Endometrial microvascular endothelial cells (primary cell): ENCODE measurements around the gene SLC25A39. TPM values are rescaled to one million over a fixed set of nuclear protein-coding genes. Genes with fewer than 3 reads are reported as not detected.
"Not testable (repeated sequence)": the region's sequence is repeated elsewhere in the genome, so short reads cannot be mapped to it uniquely, and the experiment has no call there.

ENCODE experiments used
- in situ Hi-C: cut with HindIII; loops from 2 replicates; pipeline ENCODE4 v1.10.0; 2017; ENCODE audit warnings: low sequenced_read_pairs, low pct_unique_long_range_greater_than_20kb; ENCODE audit errors: inconsistent ontology term
- total RNA-seq: library from RNA; depleted of rRNA; stranded (reverse); fragments of >200 nt; gene quantifications from one replicate; pipeline ENCODE4 v1.2.3, GENCODE V29; 2015; ENCODE audit errors: inconsistent ontology term

The SLC25A39 gene
- total RNA-seq, 1 donor from 2014 or later: 149 TPM

DNA sequence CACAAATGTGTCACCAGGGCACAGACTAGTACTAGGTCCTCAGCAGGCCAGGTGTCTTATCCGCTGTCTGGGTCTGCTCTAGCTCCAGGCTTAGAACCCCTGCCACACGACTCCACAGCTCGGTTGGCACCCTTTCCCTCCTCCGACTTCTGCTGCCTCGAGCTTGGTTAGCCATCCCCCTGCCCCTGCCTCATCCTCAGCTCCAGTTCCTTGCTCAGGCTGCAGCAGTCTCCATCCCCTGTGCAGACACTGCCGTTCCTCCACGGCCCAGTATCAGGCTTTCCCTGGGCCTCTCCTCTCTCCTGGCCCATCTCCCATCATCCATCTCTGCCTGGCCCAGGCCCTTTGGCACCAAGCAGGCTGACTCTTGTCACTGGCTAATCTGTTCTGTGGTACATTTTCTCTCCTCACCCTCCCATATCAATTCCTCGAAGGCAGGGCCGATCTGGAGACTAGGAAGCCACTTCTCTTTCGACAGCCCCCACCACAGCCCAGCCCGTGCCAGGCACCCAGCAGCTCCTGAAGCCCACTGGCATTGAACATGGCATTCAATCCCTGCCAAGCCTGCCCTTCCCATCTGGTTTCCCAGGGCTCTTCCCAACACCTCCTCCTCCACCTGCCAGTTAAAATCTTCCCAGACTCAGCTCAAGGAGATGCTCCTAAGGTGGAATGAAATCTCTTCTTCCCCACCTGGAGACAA lies 19.0 kb upstream of the SLC25A39 start:
- in situ Hi-C loops: no loop called here

DNA sequence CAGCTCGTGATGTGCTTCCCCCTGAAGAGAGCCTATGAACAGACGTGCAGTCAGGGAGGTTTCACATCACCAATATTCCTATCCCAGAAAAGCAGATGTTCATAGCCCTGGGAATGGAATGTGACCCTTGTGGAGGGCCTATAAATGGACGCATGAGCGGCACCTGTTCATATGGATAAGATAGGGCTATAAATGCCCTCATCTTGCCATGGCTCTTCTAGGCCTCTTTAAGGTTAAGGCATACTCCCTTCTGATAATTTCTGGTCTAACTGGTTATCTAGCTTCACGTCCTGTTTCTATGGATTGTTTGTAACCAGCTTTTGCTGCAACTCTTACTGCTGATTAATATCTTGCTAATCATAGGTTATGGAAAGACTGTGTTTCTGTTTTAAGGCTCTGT lies 15.9 kb upstream of the SLC25A39 start:
- in situ Hi-C loops: not testable (repeated sequence)

DNA sequence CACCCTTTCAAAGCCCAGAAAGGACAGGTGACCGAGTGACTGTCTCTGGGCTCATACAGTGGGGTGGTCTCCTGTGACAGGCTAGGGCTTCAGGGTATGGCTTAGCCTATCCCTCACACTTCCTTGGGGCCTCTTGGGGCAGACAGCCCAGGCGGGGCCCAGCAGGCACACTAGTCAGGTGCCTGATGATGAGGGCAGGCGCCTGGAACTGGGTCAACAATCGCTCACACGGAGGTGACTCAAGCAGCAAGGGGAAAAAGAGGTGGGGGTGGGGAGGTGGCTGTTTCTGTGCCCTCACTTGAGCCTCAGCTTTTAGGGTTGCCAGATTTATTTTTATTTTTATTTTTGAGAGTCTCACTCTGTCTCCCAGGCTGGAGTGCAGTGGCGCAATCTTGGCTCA lies 14.1 kb upstream of the SLC25A39 start:
- in situ Hi-C loops: no loop called here

DNA sequence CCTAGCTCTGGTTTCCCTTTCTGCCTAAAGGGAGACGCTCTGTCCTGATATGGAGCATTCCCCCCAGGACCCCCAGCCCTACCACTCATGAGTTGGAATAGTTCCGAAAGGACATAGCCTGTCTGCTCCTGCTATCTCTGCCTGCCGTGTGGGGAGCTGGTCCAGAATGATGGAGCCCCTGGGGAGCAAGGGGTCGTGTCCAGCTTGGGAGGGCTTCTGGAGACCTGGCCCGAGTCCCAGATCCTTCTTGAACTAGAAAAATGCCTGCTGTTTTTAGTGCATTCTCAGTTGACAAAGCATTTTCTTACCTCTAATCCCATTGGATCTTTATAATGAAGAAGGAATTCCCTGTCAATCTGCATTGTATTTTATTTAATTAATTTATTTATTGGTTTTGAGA lies 11.3 kb upstream of the SLC25A39 start:
- in situ Hi-C loops: no loop called here

DNA sequence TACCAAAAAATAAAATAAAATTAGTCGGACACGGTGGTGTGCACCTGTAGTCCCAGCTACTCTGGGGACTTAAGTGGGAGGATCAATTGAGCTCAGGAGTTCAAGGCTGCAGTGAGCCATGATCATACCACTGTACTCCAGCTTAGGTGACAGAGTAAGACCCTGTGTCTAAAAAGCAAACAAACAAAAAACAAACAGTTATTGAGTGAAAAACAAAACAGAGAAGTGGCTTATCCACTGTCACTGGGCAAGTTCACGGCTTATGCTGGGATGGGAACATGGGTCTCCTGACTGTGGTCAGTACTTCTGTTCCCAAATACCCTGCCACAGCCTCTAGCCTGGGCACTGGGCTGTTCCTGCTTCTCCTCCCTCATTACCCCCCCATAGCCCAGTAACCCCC lies 10.9 kb upstream of the SLC25A39 start:
- in situ Hi-C loops: no loop called here

DNA sequence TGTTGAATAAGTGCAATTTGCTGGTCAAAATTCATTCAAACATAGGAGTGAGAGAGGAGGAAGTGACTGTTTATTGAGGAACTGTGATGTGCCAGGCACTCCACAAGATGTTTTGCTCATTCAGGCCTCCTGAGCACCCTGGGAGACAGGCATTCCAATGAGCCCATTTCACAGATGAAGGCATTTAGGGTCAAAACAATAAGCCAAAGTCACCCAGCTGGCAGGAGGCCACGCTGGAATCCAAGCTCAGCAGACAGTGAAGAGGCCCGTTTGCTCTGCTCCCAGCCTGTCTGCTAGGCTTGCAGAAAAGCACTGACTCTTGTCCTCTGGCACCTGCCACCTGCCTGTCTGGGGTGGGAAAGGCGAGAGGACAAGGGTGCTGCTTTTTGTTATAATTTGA lies 10.1 kb upstream of the SLC25A39 start:
- in situ Hi-C loops: no loop called here

DNA sequence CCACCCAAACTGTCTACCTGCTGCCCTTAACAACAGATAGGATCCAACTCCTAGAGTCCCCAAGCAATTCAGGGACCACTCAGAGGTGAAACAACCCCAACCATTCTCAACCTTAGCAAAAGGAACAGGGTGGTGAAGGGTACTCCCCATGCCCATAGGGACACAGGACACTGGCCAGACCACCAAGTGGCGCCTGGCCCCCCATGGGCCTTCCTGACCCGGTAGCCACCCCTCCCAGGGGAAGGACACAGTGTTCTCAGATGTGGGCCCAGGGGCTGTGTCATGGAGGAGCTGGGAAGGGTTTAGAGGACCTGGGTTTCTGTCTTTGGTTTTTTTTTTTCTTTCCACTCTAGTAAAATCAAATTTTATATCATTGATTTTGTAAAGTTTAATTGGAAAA lies 9.7 kb upstream of the SLC25A39 start:
- in situ Hi-C loops: no loop called here

DNA sequence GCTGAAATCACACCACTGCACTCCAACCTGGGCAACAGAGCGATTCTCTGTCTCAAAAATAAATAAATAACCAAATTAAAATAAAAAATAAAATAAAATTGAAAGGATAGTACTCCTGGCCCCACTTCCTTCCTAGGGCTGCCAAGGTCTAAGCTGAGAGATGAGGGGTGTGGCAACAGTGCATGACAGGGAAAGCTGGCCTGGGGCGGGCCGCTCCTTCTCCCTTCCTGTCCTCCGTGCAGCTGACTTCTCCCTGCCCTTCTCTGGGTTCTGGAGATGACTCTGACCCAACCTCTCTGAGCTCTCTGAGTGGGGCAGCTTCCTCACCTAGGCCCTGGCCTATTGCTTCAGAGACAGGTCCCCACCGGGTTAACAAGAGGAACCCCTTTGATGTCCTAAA lies 8.7 kb upstream of the SLC25A39 start:
- in situ Hi-C loops: no loop called here

DNA sequence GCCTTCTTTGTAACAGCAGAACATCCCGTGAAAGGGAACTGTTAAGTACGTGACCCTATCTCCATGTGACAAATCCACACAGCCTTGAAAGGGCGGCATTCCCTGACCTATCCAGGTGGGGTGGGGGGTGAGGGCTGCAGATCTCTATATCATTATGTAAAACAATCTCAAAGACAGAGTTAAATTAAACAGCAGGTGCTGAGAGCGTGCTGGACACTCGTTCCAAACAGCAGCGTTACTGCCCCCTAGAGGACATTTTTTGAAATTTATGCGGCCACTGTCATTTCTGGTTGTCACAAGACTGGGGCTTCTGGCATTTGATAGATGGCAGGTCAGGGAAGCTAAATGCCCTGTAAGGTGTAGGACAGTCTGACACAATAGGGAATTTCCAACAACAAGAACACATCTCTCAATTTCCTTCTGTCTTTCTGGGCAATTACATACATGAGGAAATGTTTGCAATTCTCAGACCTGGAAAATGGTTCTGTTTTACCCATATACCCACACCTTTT lies 6.7 kb upstream of the SLC25A39 start:
- in situ Hi-C loops: no loop called here

DNA sequence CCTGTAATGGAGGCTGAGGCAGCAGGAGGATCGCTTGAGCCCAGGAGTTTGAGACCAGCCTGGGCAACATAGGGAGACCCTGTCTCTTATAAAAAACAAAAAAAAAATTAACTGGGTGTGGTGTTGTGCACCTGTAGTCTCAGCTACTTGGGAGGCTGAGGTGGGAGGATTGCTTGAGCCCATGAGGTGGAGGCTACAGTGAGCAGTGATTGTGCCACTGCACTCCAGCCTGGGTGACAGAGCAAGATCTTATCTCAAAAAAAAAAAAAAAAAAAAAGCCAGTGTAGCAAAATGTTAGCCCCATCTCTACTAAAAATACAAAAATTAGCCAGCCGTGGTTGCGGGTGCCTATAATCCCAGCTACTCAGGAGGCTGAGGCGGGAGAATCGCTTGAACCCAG lies 5.6 kb upstream of the SLC25A39 start:
- in situ Hi-C loops: not testable (repeated sequence)

DNA sequence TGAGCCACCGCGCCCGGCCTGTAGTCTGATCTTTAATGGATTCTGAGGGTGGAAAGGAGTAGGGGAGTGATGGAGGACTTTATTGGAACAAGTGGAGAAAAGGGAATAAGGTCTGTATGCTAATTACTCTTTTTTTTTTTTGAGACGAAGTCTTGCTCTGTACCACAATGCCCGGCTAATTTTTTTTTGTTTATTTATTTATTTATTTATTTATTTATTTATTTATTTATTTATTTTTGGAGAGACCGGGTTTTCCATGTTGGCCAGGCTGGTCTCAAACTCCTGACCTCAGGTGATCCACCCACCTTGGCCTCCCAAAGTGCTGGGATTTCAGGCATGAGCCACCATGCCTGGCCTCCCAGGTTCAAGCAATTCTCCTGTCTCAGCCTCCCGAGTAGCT lies 4.9 kb upstream of the SLC25A39 start:
- in situ Hi-C loops: loop anchor here (10.0 kb wide), 1 partner anchor 125 kb away; no protein-coding TSS in a partner anchor

DNA sequence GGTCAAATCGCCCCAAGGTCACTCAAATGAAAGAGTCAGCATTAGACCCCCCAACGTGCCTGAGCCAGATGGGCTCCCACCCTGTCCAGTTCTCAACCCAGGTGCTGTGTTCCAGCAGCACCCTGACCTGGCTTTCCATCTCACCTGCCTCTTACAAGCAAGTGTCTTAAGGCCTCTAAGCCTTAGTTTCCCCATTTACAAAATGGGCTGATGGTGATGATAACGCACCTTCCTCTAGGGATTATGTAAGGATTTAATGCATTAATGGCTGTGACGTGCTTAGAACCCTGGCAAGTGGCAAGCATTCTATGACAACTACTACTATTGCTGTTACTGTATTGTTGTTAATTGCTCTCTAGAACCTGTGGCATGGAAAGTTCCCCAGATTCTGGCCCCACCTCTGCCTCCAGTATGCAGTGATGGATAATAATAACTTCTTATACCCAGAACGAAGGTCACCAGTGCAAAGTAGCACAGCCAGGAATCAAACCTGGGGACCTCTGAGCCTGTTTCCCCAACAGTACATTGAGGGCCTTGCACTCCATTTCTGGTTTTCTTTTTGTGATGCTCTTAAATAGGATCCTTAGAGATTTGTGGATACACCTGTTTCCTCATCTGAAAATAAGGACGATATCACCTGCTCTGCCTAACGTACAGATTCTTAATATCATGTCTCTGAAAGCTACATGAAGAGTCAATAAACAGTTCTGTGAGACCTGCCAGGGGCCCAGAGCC lies 3.3 kb upstream of the SLC25A39 start:
- in situ Hi-C loops: loop anchor here (10.0 kb wide), 1 partner anchor 123 kb away; no protein-coding TSS in a partner anchor

DNA sequence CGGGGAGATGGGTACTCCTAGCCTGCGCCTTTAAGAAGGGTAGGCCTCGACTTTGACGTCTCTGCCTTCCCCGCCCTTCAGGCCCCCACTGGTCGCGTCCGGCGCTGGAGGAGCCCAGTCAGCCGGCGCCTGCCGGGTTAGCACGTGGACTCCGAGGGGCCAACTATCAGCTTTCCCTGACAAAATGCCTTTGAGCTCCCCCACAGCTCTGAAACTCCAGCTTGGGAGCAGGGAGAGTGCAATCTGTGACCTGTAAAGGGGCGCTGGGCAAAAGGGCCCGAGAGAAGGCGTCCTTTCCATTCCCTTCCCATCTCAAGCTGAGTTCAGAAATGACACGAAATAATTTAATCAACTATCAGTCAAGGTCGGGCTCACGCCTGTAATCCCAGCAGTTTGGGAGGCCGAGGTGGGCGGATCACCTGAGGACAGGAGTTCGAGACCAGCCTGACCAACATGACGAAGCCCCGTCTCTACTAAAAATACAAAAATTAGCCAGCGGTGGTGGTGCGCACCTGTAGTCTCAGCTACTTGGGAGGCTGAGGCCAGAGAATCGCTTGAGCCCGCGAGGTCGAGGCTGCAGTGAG lies 2.3 kb upstream of the SLC25A39 start:
- in situ Hi-C loops: loop anchor here (10.0 kb wide), 1 partner anchor 122 kb away; no protein-coding TSS in a partner anchor

DNA sequence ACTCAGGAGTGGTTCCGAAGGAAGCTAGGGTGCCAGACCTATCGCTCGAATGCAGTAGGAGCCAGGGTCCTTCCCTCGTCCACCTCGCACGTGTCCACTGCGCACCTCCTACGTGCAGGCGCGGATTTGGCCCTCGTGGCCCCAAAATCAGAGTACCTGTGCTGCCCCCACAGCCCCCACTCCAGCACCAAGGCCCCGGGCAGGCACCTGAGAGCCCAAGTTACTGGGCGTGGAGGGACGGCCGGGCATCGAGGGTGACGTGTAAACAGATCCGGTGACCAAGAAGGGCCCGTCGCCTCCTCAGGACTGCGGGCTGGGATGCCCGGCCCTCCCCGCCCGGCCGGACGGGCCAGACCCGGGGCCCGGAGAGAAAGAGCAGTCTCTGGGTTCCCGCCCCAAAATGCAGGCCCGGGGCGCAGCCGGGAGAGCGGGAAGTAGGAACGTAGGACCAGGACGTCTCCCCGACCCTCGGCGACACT lies 492 bp downstream of the SLC25A39 start:
- in situ Hi-C loops: loop anchor here (10.0 kb wide), 1 partner anchor 119 kb away; no protein-coding TSS in a partner anchor

DNA sequence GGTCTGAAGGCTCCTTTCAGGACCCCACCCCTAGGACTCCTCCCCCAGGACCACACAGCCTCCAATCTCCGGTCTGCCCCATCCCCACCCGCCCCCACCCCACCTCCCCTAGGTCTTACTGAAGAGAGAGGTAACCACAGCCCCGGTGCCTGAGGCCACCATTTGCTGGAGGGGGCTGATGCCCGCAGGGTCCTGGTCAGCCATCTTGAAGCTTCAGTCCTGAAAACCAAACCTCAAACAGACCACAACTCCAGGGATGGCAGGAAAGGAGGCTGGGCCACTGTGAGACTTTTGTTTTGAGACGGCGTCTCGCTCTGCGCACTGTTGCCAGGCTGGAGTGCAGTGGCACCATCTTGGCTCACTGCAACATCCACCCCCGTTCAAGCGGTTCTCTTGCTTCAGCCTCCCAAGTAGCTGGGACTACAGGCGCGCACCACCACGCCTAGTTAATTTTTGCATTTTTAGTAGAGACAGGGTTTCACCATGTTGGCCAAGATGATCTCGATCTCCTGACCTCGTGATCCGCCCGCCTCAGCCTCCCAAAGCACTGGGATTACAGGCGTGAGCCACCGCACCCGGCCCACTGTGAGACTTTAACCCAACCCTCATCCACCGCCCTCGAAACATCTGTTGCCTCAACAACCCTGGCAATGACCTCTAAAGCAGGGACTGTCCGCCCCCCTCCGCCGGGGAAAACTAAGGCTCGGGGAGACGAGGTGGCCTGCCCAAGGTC lies 1.1 kb downstream of the SLC25A39 start:
- in situ Hi-C loops: loop anchor here (10.0 kb wide), 1 partner anchor 119 kb away; no protein-coding TSS in a partner anchor

DNA sequence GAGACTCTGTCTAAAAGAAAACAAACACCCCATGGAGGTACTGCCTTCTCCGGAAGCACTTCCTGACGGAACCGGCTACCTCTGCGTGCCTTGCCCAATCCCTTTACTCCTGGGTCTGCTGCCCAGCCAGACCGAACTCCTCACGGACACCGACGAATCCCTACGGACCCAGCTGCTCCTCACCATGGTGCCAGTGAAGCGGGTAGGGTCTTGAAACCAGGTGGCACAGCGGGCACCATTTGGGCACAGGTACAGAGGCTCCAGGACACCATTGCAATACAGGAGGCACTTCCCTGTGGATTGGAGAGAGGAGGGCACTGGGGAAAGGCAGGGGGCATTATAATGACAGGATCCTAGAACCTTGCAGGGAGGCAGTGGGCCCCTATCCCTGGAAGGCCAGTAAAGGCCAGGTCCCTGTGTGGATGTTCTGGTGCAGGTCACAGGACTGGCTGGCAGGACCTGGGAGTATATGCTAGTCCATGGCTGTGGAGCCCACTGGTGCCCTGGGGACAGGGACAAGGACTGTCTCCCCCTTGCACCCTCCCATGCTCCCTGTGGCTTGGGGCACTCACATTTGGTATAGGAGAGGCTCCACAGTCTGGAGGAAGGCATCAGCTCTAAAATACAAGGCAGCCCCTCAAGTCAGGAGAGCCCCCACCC lies 2.3 kb downstream of the SLC25A39 start:
- in situ Hi-C loops: loop anchor here (10.0 kb wide), 1 partner anchor 118 kb away; no protein-coding TSS in a partner anchor

DNA sequence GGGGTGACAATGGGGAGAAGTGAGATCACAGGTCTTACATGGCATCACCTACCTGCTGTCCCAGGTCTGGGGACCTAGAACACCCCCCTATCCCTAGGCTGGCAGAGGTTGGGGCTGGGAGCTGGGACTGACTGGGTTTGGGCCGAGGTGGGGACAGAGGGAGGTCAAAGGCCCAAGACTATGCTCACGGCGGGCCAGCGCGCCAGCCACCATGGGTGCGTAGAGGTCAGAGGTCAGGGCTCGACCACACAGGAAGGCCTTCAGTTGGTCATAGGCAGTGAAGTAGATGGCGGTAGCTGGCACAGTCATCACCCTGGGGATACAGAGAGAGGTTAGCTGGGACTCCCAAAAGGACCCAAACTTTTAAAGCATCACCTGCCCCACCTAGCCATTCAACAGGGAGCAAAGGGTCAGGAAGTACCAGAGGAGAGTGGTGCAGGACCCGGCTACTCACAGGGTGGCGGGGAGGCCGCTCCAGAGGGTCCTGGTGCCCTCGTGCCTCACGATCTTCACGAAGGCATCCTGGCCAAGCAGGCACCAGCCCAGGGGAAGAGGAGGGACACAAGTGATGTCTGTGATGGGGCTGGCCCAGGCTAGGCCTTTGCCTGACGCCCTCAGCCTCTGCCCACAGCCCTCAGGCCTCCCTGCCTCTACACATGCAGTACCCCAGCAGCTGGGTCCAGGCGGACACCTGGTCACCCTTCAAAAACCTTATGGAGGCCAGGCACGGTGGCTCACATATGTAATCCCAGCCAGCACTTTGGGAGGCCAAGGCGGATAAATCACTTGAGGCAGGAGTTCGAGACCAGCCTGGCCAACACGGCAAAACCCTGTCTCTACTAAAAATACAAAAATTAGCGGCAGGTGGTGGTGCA lies 3.1 kb downstream of the SLC25A39 start:
- in situ Hi-C loops: loop anchor here (10.0 kb wide), 1 partner anchor 117 kb away; no protein-coding TSS in a partner anchor
